GM06990 (cell line): Measurements from ENCODE around the gene CDR2.
A peak's percentile ranks its signal among the peaks of the same experiment; 100 is the strongest.

ENCODE experiments used
- DNase-seq: peaks from one replicate; pipeline ENCODE4 v3.0.0-alpha.2; 2011; ENCODE audit not compliant: insufficient read length; ENCODE audit errors: extremely low read depth
- H3K27me3 ChIP-seq: replicated peaks from 2 replicates; pipeline ENCODE4 v1.6.0; 2011; ENCODE audit warnings: low read length; ENCODE audit not compliant: control insufficient read depth, insufficient read depth
- H3K36me3 ChIP-seq: 2 replicates; pipeline ENCODE4 v1.5.1; 2011; ENCODE audit warnings: low read length; ENCODE audit not compliant: control insufficient read depth, insufficient read depth
- H3K4me3 ChIP-seq: replicated peaks from 2 replicates; pipeline ENCODE4 v1.5.1; 2011; ENCODE audit warnings: low read depth, mild to moderate bottlenecking, control low read depth, low read length
- TF ChIP-seq, protein P1 (sequence below): IDR thresholded peaks from 2 replicates; pipeline ENCODE4 v1.5.1; 2011; ENCODE audit warnings: low read length, control low read depth, mild to moderate bottlenecking, inconsistent platforms; ENCODE audit not compliant: insufficient read depth, poor library complexity, severe bottlenecking

The CDR2 gene

DNA sequence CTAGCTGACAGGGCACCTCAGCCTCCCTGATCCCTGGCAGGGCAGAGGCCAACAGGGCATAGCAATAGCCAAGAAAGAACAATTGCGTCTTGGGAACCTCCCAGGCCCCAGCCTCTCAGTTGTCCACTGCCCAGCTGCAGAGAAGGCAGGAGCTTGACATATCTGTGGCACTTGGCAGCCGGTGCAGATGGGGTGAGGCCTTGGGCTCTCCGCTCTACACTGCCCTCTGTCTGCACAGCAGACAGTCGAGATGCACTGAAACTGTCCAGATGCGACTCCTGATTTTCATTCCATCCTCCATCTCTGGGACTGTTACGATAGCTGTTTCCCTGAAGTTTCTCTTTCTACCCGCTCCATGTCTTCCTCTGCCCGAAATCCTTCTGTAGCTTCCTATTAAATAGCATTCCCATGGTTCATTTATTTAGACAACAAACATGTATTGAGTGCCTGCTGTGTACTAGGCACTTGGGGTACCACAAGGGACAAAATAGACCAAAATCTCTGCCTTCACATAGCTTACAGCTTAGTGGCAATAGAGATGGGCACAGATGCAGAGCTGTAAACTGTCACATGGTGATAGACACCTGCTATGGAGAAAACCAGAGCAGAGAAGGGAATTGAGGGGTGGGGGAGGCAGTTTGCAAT, 73.9 kb downstream of the CDR2 start:
- H3K36me3 ChIP-seq, result peaks cover 13% of the 10 kb centered on the region
- H3K27me3 ChIP-seq, result no peaks in the 10 kb centered on the region
- no peak overlapping the region for H3K4me3 ChIP-seq
- DNase-seq, result no peak
- TF ChIP-seq, protein P1, sequence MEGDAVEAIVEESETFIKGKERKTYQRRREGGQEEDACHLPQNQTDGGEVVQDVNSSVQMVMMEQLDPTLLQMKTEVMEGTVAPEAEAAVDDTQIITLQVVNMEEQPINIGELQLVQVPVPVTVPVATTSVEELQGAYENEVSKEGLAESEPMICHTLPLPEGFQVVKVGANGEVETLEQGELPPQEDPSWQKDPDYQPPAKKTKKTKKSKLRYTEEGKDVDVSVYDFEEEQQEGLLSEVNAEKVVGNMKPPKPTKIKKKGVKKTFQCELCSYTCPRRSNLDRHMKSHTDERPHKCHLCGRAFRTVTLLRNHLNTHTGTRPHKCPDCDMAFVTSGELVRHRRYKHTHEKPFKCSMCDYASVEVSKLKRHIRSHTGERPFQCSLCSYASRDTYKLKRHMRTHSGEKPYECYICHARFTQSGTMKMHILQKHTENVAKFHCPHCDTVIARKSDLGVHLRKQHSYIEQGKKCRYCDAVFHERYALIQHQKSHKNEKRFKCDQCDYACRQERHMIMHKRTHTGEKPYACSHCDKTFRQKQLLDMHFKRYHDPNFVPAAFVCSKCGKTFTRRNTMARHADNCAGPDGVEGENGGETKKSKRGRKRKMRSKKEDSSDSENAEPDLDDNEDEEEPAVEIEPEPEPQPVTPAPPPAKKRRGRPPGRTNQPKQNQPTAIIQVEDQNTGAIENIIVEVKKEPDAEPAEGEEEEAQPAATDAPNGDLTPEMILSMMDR, result peak; percentile 83

GRCh38 chr16:22299036-22299435, 75.4 kb downstream of the CDR2 start:
- DNase-seq, result no peak
- H3K27me3 ChIP-seq, result no peaks in the 10 kb centered on the region
- H3K4me3 ChIP-seq, result no peak overlapping the region
- TF ChIP-seq, protein P1, result no peak
- H3K36me3 ChIP-seq, result peaks cover 6% of the 10 kb centered on the region

DNA sequence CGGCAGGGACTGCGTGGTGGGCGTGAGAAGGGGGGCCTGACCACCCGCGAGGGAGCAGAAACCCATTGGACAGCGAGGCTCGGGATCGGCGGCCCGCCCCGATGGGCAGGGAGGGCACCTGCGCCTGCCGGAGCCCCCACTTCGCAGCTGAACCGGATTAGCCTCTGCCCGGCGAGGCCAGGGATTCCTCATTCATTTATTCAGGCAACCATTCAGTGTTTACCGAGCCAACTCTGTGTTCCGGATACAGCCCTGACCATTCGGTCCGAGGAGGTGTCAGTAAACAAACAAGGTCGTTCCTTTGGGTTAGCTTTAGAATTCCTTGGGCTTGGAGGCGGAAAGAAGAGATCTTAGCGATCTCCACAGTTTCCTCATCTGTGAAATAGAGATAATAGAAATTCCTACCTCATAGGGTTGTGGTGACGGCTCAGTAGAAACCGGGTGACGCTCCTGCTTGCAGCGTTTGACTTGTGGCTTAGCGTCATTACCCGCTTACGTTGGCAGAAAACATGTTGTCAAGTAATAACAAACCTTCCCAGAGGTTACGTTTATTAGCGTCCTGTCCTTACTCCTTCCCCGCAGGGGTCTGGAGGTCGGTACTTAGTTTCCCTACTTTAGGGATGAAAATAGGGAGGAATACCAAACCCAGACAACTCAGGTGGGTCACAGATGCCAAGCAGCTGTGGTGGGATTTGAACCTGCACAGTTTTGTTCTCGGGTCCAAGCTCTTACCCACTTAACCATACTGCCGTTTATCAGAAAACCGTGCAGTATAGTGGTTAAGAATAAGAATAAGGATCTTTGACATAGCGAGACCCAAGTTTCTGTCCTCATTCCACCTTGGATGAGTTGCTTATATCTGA, 76.3 kb downstream of the CDR2 start:
- peak; percentile 71 for DNase-seq
- TF ChIP-seq, protein P1, result no peak

GRCh38 chr16:22297114-22297870, 77.1 kb downstream of the CDR2 start, which contains the start of gene POLR3E:
Gene POLR3E (plus strand): TSS chr16:22297409. CDS start chr16:22302969, 5,560 bp downstream.
- H3K36me3 ChIP-seq, result peaks cover 2% of the 10 kb centered on the region
- peak; percentile 99 for DNase-seq
- TF ChIP-seq, protein P1, result peak; percentile 93
- H3K27me3 ChIP-seq, result no peaks in the 10 kb centered on the region
- peak within 1 kb of the TSS; percentile 89 for H3K4me3 ChIP-seq

More for the DNA sequence above, 76.3 kb downstream of the CDR2 start:
- H3K4me3 ChIP-seq, result peak overlapping the region; percentile 89
- H3K36me3 ChIP-seq, result peaks cover 6% of the 10 kb centered on the region
- H3K27me3 ChIP-seq, result no peaks in the 10 kb centered on the region

- TF ChIP-seq, protein P1, result no peak
- no peaks in the 10 kb centered on the region for H3K27me3 ChIP-seq
- no peak for DNase-seq
- H3K4me3 ChIP-seq, result peak overlapping the region; percentile 71
- no peaks in the 10 kb centered on the region; the same call in 1 of the 2 replicates for H3K36me3 ChIP-seq
These were observed 78.0 kb downstream of the CDR2 start for GRCh38 chr16:22296225-22297113.
